ENCODE measurements around the gene FHIT.

Gene FHIT

DNA sequence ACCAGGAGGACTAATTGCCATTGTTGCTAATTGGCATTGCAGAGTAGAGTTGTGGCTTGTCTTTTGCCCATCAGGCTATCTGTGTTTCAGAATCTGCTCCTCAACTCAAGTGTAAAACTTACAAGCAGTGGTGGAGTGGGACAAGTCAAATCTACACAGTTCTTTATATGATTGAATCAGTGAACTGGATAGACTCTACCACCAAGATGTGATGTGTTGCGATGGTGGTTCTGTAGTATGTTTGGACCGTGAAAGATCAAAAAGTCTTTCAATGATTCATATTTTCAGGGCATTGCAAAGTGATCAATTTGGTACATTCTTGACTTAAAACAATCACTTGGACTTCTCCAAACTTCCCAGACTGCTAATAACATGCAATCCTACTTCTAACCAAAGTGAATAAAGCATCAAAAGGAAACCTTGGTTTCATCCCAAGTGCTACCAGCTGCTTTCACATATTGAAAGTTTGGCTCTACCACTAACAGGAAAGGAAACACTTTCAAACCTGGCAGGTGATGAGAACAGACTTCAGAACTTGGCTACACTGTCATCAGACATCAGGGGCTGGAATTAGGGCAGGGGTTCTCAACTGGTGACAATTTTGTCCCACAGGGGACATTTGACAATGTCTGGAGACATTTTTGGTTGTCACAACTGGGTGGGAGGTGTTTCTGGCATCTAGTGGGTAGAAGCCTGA, 1356.7 kb downstream of the FHIT start:
- no peak overlapping the region for H3K4me3 ChIP-seq (ENCODE audit: low read length)
- no peaks in the 10 kb centered on the region for H3K36me3 ChIP-seq (ENCODE audit: control insufficient read depth, insufficient read depth, low read length)
- H3K79me1 ChIP-seq (ENCODE audit: low read length) = no peaks in the 10 kb centered on the region
- H3K4ac ChIP-seq (ENCODE audit: low read depth, low read length) = no peak overlapping the region
- no peaks in the 10 kb centered on the region for H3K4me1 ChIP-seq (ENCODE audit: control insufficient read depth, low read depth, low read length)
- no peak overlapping the region for H3K18ac ChIP-seq (ENCODE audit: low read length)
- H2BK5ac ChIP-seq (ENCODE audit: low read length) = no peak overlapping the region
- H3K79me2 ChIP-seq (ENCODE audit: control insufficient read depth, insufficient read depth, low read length) = no peaks in the 10 kb centered on the region
- no peak overlapping the region for H2BK15ac ChIP-seq (replicated peaks; ENCODE audit: low read depth)
- no peak overlapping the region for H2BK120ac ChIP-seq (ENCODE audit: low read depth, low read length)
- no peaks in the 10 kb centered on the region for H3K27me3 ChIP-seq (ENCODE audit: insufficient read depth, low read length, poor library complexity)
- WGBS (ENCODE audit: extremely low coverage, insufficient coverage, low lambda C conversion rate) = no CpG with 5 or more reads among the region's 2 CpGs
- no peak overlapping the region for H3K27ac ChIP-seq (ENCODE audit: low read depth, low read length)
- H3K56ac ChIP-seq (ENCODE audit: low read length) = no peak overlapping the region
- H3K23ac ChIP-seq (ENCODE audit: low read length) = no peak overlapping the region
- no peak overlapping the region for H4K8ac ChIP-seq (ENCODE audit: low read depth, low read length)
- DNase-seq = no peak
- H3K9ac ChIP-seq (ENCODE audit: low read length) = no peak overlapping the region
- no peak overlapping the region for H4K5ac ChIP-seq (ENCODE audit: low read length)
- H3K4me2 ChIP-seq (ENCODE audit: low read length) = no peak overlapping the region
- no peak overlapping the region for H2AK5ac ChIP-seq (ENCODE audit: low read length)

DNA sequence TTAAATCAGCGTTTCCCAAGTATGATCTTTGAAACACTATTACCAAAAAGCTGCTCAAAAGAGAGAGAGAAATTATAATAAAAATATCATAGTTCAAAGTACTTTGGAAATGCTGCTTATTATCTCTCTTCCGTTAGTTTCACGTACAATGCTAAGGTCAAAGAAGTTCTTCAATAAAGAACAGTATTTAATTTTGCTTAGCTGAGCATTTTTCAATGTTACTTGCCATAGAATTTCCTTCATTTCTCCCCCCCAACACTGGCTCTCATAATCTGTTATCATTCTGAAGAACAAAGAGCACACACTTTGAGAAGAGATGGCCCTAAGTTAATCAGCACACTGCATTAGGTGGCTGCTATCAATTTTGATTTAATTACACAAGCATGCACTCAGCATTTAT, 1360.6 kb downstream of the FHIT start:
- no peak overlapping the region for H3K4ac ChIP-seq (ENCODE audit: low read depth, low read length)
- H3K18ac ChIP-seq (ENCODE audit: low read length) = no peak overlapping the region
- H2AK5ac ChIP-seq (ENCODE audit: low read length) = no peak overlapping the region
- no peak overlapping the region for H3K23ac ChIP-seq (ENCODE audit: low read length)
- H3K4me1 ChIP-seq (ENCODE audit: control insufficient read depth, low read depth, low read length) = no peaks in the 10 kb centered on the region
- H2BK5ac ChIP-seq (ENCODE audit: low read length) = no peak overlapping the region
- no peaks in the 10 kb centered on the region for H3K27me3 ChIP-seq (ENCODE audit: insufficient read depth, low read length, poor library complexity)
- no peaks in the 10 kb centered on the region for H3K79me1 ChIP-seq (ENCODE audit: low read length)
- H2BK120ac ChIP-seq (ENCODE audit: low read depth, low read length) = no peak overlapping the region
- no peak overlapping the region for H3K4me2 ChIP-seq (ENCODE audit: low read length)
- no peak for DNase-seq
- no peak overlapping the region for H3K9ac ChIP-seq (ENCODE audit: low read length)
- H3K36me3 ChIP-seq (ENCODE audit: control insufficient read depth, insufficient read depth, low read length) = no peaks in the 10 kb centered on the region
- no peak overlapping the region for H3K56ac ChIP-seq (ENCODE audit: low read length)
- no CpG with 5 or more reads among the region's 3 CpGs for WGBS (ENCODE audit: extremely low coverage, insufficient coverage, low lambda C conversion rate)
- no peaks in the 10 kb centered on the region for H3K79me2 ChIP-seq (ENCODE audit: control insufficient read depth, insufficient read depth, low read length)
- no peak overlapping the region for H3K27ac ChIP-seq (ENCODE audit: low read depth, low read length)
- no peak overlapping the region for H3K4me3 ChIP-seq (ENCODE audit: low read length)
- no peak overlapping the region for H4K8ac ChIP-seq (ENCODE audit: low read depth, low read length)
- no peak overlapping the region for H4K5ac ChIP-seq (ENCODE audit: low read length)
- H2BK15ac ChIP-seq (replicated peaks; ENCODE audit: low read depth) = no peak overlapping the region

DNA sequence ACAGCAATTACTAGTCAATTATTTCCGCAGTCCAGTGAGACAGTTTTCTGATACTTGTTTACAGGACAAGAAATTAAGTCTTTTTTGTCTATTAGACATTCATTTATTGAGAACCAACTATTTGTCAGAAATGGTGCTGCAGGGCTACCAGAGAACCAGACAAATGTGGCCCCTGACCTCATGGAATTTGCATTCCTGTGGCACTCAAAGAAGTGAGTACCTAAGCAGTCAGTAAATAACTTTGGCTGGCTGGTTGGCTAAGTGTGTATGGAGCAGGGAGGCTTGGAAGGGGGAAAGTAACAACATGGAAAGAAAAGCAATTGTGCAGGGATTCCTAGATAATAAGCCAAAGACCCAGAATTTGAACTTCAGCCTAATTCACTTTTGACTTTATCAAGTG, 1364.5 kb downstream of the FHIT start:
- Histone ChIP-seq H3K9ac (ENCODE audit: low read length) (no peak overlapping the region), H3K23ac (ENCODE audit: low read length) (no peak overlapping the region), H3K18ac (ENCODE audit: low read length) (no peak overlapping the region), H2AK5ac (ENCODE audit: low read length) (no peak overlapping the region), H3K4me3 (ENCODE audit: low read length) (no peak overlapping the region), H2BK5ac (ENCODE audit: low read length) (no peak overlapping the region), H3K4ac (ENCODE audit: low read depth, low read length) (no peak overlapping the region), H3K27me3 (ENCODE audit: insufficient read depth, low read length, poor library complexity) (no peaks in the 10 kb centered on the region), H3K79me1 (ENCODE audit: low read length) (no peaks in the 10 kb centered on the region), H4K5ac (ENCODE audit: low read length) (no peak overlapping the region), H3K4me1 (ENCODE audit: control insufficient read depth, low read depth, low read length) (peaks cover 1% of the 10 kb centered on the region), H3K36me3 (ENCODE audit: control insufficient read depth, insufficient read depth, low read length) (no peaks in the 10 kb centered on the region), H3K4me2 (ENCODE audit: low read length) (no peak overlapping the region), H3K56ac (ENCODE audit: low read length) (no peak overlapping the region), H2BK120ac (ENCODE audit: low read depth, low read length) (no peak overlapping the region), H3K27ac (ENCODE audit: low read depth, low read length) (no peak overlapping the region), H4K8ac (ENCODE audit: low read depth, low read length) (no peak overlapping the region), H2BK15ac (replicated peaks; ENCODE audit: low read depth) (peak overlapping the region; percentile 36), H3K79me2 (ENCODE audit: control insufficient read depth, insufficient read depth, low read length) (no peaks in the 10 kb centered on the region)
- no CpG with 5 or more reads among the region's 1 CpG for WGBS (ENCODE audit: extremely low coverage, insufficient coverage, low lambda C conversion rate)
- no peak for DNase-seq

DNA sequence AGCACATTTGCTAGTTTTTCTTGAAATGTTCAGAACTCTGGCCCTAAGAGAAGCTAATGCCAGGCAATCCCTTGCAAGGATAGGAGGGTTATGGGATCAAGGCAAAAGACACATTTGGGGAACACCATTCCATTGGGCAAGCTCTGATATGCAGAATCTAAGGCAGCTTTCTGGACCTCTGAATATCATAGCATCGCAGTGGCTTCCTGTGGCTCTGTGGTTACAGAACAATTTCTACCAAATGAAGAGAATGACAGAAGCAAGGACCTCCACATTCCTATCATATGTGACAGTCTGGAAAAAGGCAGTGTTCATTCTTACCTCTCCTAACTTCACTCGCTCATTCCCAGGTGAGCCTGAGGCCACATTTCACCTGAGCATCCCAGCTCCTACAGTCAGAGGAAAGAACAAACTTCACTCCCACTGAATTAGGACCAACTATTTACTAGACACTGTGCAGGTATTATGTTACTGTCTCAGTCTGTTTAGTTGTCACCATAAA, 1365.3 kb downstream of the FHIT start:
- Histone ChIP-seq H2BK15ac (replicated peaks; ENCODE audit: low read depth) (no peak overlapping the region), H3K79me1 (ENCODE audit: low read length) (no peaks in the 10 kb centered on the region), H3K4ac (ENCODE audit: low read depth, low read length) (no peak overlapping the region), H2AK5ac (ENCODE audit: low read length) (no peak overlapping the region), H2BK120ac (ENCODE audit: low read depth, low read length) (no peak overlapping the region), H2BK5ac (ENCODE audit: low read length) (no peak overlapping the region), H3K79me2 (ENCODE audit: control insufficient read depth, insufficient read depth, low read length) (no peaks in the 10 kb centered on the region), H3K4me3 (ENCODE audit: low read length) (no peak overlapping the region), H3K27me3 (ENCODE audit: insufficient read depth, low read length, poor library complexity) (no peaks in the 10 kb centered on the region), H3K18ac (ENCODE audit: low read length) (no peak overlapping the region), H3K23ac (ENCODE audit: low read length) (no peak overlapping the region), H4K5ac (ENCODE audit: low read length) (no peak overlapping the region), H3K4me2 (ENCODE audit: low read length) (no peak overlapping the region), H3K9ac (ENCODE audit: low read length) (no peak overlapping the region), H3K27ac (ENCODE audit: low read depth, low read length) (no peak overlapping the region), H3K56ac (ENCODE audit: low read length) (no peak overlapping the region), H3K4me1 (ENCODE audit: control insufficient read depth, low read depth, low read length) (peaks cover 1% of the 10 kb centered on the region), H4K8ac (ENCODE audit: low read depth, low read length) (no peak overlapping the region), H3K36me3 (ENCODE audit: control insufficient read depth, insufficient read depth, low read length) (no peaks in the 10 kb centered on the region)
- WGBS (ENCODE audit: extremely low coverage, insufficient coverage, low lambda C conversion rate) = no CpG with 5 or more reads among the region's 2 CpGs
- DNase-seq = no peak

DNA sequence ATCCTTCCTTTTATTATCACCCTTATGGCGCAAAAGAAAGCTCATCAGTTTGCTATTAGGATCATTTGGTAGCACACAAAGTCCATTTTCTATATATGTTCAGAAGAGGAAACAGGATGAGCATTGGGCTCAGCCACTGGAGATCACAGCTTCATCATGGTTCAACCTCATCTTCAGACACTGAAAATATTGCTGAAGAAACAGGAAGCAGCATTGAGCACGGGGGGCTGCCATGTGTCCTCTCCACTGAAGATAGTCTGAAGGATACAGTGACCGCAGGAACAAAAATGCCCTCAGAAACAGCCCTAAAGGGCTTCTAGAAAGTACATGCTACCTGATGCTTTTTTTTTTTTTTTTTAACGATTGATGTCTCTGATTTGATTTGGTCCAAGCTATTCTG, 1366.2 kb downstream of the FHIT start:
- no peak overlapping the region for H4K5ac ChIP-seq (ENCODE audit: low read length)
- H3K79me1 ChIP-seq (ENCODE audit: low read length) = no peaks in the 10 kb centered on the region
- H3K27ac ChIP-seq (ENCODE audit: low read depth, low read length) = no peak overlapping the region
- H3K27me3 ChIP-seq (ENCODE audit: insufficient read depth, low read length, poor library complexity) = no peaks in the 10 kb centered on the region
- no peak overlapping the region for H2AK5ac ChIP-seq (ENCODE audit: low read length)
- no peak overlapping the region for H3K9ac ChIP-seq (ENCODE audit: low read length)
- H2BK120ac ChIP-seq (ENCODE audit: low read depth, low read length) = no peak overlapping the region
- H3K56ac ChIP-seq (ENCODE audit: low read length) = no peak overlapping the region
- peaks cover 1% of the 10 kb centered on the region for H3K4me1 ChIP-seq (ENCODE audit: control insufficient read depth, low read depth, low read length)
- no peak overlapping the region for H4K8ac ChIP-seq (ENCODE audit: low read depth, low read length)
- no CpG with 5 or more reads among the region's 4 CpGs for WGBS (ENCODE audit: extremely low coverage, insufficient coverage, low lambda C conversion rate)
- no peak overlapping the region for H2BK15ac ChIP-seq (replicated peaks; ENCODE audit: low read depth)
- no peak overlapping the region for H2BK5ac ChIP-seq (ENCODE audit: low read length)
- no peaks in the 10 kb centered on the region for H3K79me2 ChIP-seq (ENCODE audit: control insufficient read depth, insufficient read depth, low read length)
- no peak overlapping the region for H3K4me3 ChIP-seq (ENCODE audit: low read length)
- no peak overlapping the region for H3K18ac ChIP-seq (ENCODE audit: low read length)
- DNase-seq = no peak
- H3K23ac ChIP-seq (ENCODE audit: low read length) = no peak overlapping the region
- no peak overlapping the region for H3K4ac ChIP-seq (ENCODE audit: low read depth, low read length)
- no peak overlapping the region for H3K4me2 ChIP-seq (ENCODE audit: low read length)
- no peaks in the 10 kb centered on the region for H3K36me3 ChIP-seq (ENCODE audit: control insufficient read depth, insufficient read depth, low read length)

DNA sequence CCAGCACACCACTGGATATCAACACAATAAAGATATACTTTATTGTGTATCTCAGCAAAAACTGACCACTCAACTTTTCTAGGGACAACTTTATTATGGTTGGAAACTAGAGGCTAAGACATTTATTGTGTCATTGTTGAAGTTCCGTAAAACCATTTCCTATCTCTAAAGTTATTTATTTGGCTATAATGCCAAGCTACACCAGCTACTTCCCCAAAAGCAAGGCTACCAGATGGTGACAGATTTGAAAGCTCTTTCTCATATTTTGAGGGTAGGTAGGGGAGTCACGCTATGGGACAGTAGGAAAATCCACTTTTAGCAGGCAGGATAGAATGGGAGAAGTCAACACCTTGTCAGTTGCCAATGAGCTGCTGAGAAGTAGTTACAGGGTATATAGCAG, 1366.8 kb downstream of the FHIT start:
- H2AK5ac ChIP-seq (ENCODE audit: low read length) = no peak overlapping the region
- no peak overlapping the region for H3K27ac ChIP-seq (ENCODE audit: low read depth, low read length)
- DNase-seq = no peak
- H3K4me3 ChIP-seq (ENCODE audit: low read length) = no peak overlapping the region
- H3K56ac ChIP-seq (ENCODE audit: low read length) = no peak overlapping the region
- H4K8ac ChIP-seq (ENCODE audit: low read depth, low read length) = no peak overlapping the region
- H4K5ac ChIP-seq (ENCODE audit: low read length) = no peak overlapping the region
- H3K23ac ChIP-seq (ENCODE audit: low read length) = no peak overlapping the region
- no peaks in the 10 kb centered on the region for H3K27me3 ChIP-seq (ENCODE audit: insufficient read depth, low read length, poor library complexity)
- no peak overlapping the region for H2BK120ac ChIP-seq (ENCODE audit: low read depth, low read length)
- no peaks in the 10 kb centered on the region for H3K79me2 ChIP-seq (ENCODE audit: control insufficient read depth, insufficient read depth, low read length)
- no peak overlapping the region for H3K9ac ChIP-seq (ENCODE audit: low read length)
- peaks cover 1% of the 10 kb centered on the region for H3K4me1 ChIP-seq (ENCODE audit: control insufficient read depth, low read depth, low read length)
- WGBS (ENCODE audit: extremely low coverage, insufficient coverage, low lambda C conversion rate) = no CpG with 5 or more reads among the region's 2 CpGs
- H3K18ac ChIP-seq (ENCODE audit: low read length) = no peak overlapping the region
- H3K4me2 ChIP-seq (ENCODE audit: low read length) = no peak overlapping the region
- no peak overlapping the region for H2BK5ac ChIP-seq (ENCODE audit: low read length)
- H3K4ac ChIP-seq (ENCODE audit: low read depth, low read length) = no peak overlapping the region
- no peaks in the 10 kb centered on the region for H3K36me3 ChIP-seq (ENCODE audit: control insufficient read depth, insufficient read depth, low read length)
- H2BK15ac ChIP-seq (replicated peaks; ENCODE audit: low read depth) = no peak overlapping the region
- H3K79me1 ChIP-seq (ENCODE audit: low read length) = no peaks in the 10 kb centered on the region
